Neural crest cell (in vitro differentiated cells): Measurements from ENCODE around the gene RNF38. TPM values are rescaled to one million over a fixed set of nuclear protein-coding genes. Genes with fewer than 3 reads are reported as not detected.

ENCODE experiments used
- DNase-seq: peaks from one replicate; pipeline ENCODE4 v3.0.0; 2021; ENCODE audit warnings: low read depth, mixed read lengths, low spot score
- H3K27ac Mint-ChIP-seq: one replicate; pipeline ENCODE4 v1.8.0; 2021; ENCODE audit warnings: mild to moderate bottlenecking, mixed read lengths; ENCODE audit not compliant: unreplicated experiment
- H3K27me3 Mint-ChIP-seq: 2 replicates; pipeline ENCODE4 v1.8.0; 2021; ENCODE audit warnings: low read depth, mild to moderate bottlenecking, mixed read lengths
- H3K36me3 Mint-ChIP-seq: 2 replicates; pipeline ENCODE4 v1.8.0; 2021; ENCODE audit warnings: low read depth, mild to moderate bottlenecking, mixed read lengths
- H3K4me1 Mint-ChIP-seq: 2 replicates; pipeline ENCODE4 v1.8.0; 2021; ENCODE audit warnings: mixed read lengths
- H3K4me3 Mint-ChIP-seq: one replicate; pipeline ENCODE4 v1.8.0; 2021; ENCODE audit warnings: mild to moderate bottlenecking, mixed read lengths
- H3K9me3 Mint-ChIP-seq: 2 replicates; pipeline ENCODE4 v1.8.0; 2021; ENCODE audit warnings: mixed read lengths
- CTCF ChIP-seq: fragments of 200-600 bp; sonication (generic); conservative IDR thresholded peaks from 2 replicates; pipeline ENCODE4 v1.5.0; 2021; ENCODE audit warnings: antibody characterized with exemption, mild to moderate bottlenecking
- total RNA-seq: library from RNA; stranded (reverse); gene quantifications from 2 replicates; pipeline ENCODE4 v1.2.1, GENCODE V29; 2021

RNF38 gene
- total RNA-seq, 1 donor from 2014 or later = 55.7 TPM

- Mint-ChIP-seq H3K27ac (no peak overlapping the region), H3K4me3 (no peak overlapping the region), H3K27me3 (no peaks in the 10 kb centered on the region), H3K36me3 (no peaks in the 10 kb centered on the region), H3K4me1 (peaks cover 51% of the 10 kb centered on the region), H3K9me3 (no peaks in the 10 kb centered on the region)
- no peak for TF ChIP-seq CTCF
- DNase-seq = no peak
Measured at GRCh38 chr9:36443581-36443980, 43.5 kb upstream of the RNF38 start.

- Mint-ChIP-seq H3K4me1 (peaks cover 47% of the 10 kb centered on the region), H3K27ac (no peak overlapping the region), H3K27me3 (no peaks in the 10 kb centered on the region), H3K36me3 (no peaks in the 10 kb centered on the region), H3K4me3 (no peak overlapping the region), H3K9me3 (no peaks in the 10 kb centered on the region)
- TF ChIP-seq CTCF = no peak
- no peak for DNase-seq
Measured at GRCh38 chr9:36442710-36443109, 42.6 kb upstream of the RNF38 start.

- no peak for DNase-seq
- Mint-ChIP-seq H3K27ac (no peak overlapping the region), H3K27me3 (no peaks in the 10 kb centered on the region), H3K4me1 (peaks cover 47% of the 10 kb centered on the region), H3K36me3 (no peaks in the 10 kb centered on the region), H3K4me3 (no peak overlapping the region), H3K9me3 (no peaks in the 10 kb centered on the region)
- TF ChIP-seq CTCF = no peak
Measured at GRCh38 chr9:36441966-36442365, 41.9 kb upstream of the RNF38 start.

- Mint-ChIP-seq H3K36me3 (no peaks in the 10 kb centered on the region), H3K27ac (peak overlapping the region; percentile 1), H3K27me3 (no peaks in the 10 kb centered on the region), H3K9me3 (no peaks in the 10 kb centered on the region), H3K4me3 (no peak overlapping the region), H3K4me1 (peaks cover 48% of the 10 kb centered on the region)
- DNase-seq = no peak
- no peak for TF ChIP-seq CTCF
Measured at GRCh38 chr9:36438536-36439236, 38.6 kb upstream of the RNF38 start.

- no peak for DNase-seq
- Mint-ChIP-seq H3K36me3 (no peaks in the 10 kb centered on the region), H3K4me3 (no peak overlapping the region), H3K27me3 (no peaks in the 10 kb centered on the region), H3K4me1 (peaks cover 41% of the 10 kb centered on the region), H3K9me3 (no peaks in the 10 kb centered on the region), H3K27ac (peak overlapping the region; percentile 37)
- TF ChIP-seq CTCF = no peak
Measured at GRCh38 chr9:36437790-36438189, 37.7 kb upstream of the RNF38 start.
